Smooth muscle cell (in vitro differentiated cells): Measurements from ENCODE around the gene KDM5B. TPM values are rescaled to one million over a fixed set of nuclear protein-coding genes. Genes with fewer than 3 reads are reported as not detected.

Source experiments
- DNase-seq: peaks from one replicate; lab custom pipeline; 2025; ENCODE audit not compliant: unreplicated experiment; lab: John Stamatoyannopoulos, UW
- H2AFZ ChIP-seq: fragments of 200-600 bp; sonication (generic); 2 replicates; pipeline ENCODE4 v1.6.0; 2016; ENCODE audit warnings: antibody characterized with exemption, low read depth, mild to moderate bottlenecking
- H3F3A ChIP-seq: fragments of 200-600 bp; sonication (generic); 2 replicates; pipeline ENCODE4 v1.6.0; 2017; ENCODE audit warnings: antibody characterized with exemption, low read depth
- H3K27ac ChIP-seq: fragments of 200-600 bp; sonication (generic); 2 replicates; pipeline ENCODE4 v1.5.1; 2016; ENCODE audit warnings: low read depth, mild to moderate bottlenecking
- H3K27me3 ChIP-seq: fragments of 200-600 bp; sonication (generic); 2 replicates; pipeline ENCODE4 v1.6.1; 2016; ENCODE audit warnings: low read depth, mild to moderate bottlenecking
- H3K36me3 ChIP-seq: fragments of 200-600 bp; sonication (generic); 2 replicates; pipeline ENCODE4 v1.5.1; 2016; ENCODE audit warnings: low read depth
- H3K4me1 ChIP-seq: fragments of 200-600 bp; sonication (generic); 2 replicates; pipeline ENCODE4 v1.5.1; 2016; ENCODE audit warnings: low read depth
- H3K4me2 ChIP-seq: fragments of 200-600 bp; sonication (generic); 2 replicates; pipeline ENCODE4 v1.6.0; 2016; ENCODE audit warnings: mild to moderate bottlenecking
- H3K4me3 ChIP-seq: fragments of 200-600 bp; sonication (generic); 2 replicates; pipeline ENCODE4 v1.5.1; 2016; ENCODE audit warnings: mild to moderate bottlenecking
- H3K79me2 ChIP-seq: fragments of 200-600 bp; sonication (generic); 2 replicates; pipeline ENCODE4 v1.6.0; 2016; ENCODE audit warnings: low read depth, mild to moderate bottlenecking
- H3K9ac ChIP-seq: fragments of 200-600 bp; sonication (generic); 2 replicates; pipeline ENCODE4 v1.6.0; 2016; ENCODE audit warnings: low read depth
- H3K9me3 ChIP-seq: fragments of 200-600 bp; sonication (generic); replicated peaks from 2 replicates; pipeline ENCODE4 v1.5.1; 2016; ENCODE audit warnings: low read depth
- H4K20me1 ChIP-seq: fragments of 200-600 bp; sonication (generic); 2 replicates; pipeline ENCODE4 v1.6.0; 2016; ENCODE audit warnings: low read depth
- CTCF ChIP-seq: fragments of 200-600 bp; sonication (generic); IDR thresholded peaks from 2 replicates; pipeline ENCODE4 v1.5.1; 2017; ENCODE audit warnings: borderline replicate concordance, mild to moderate bottlenecking, antibody characterized with exemption; ENCODE audit not compliant: insufficient read depth, poor library complexity, severe bottlenecking
- WGBS: methylation state at CpG from one replicate; pipeline ENCODE4 v1.1.7; 2016; ENCODE audit warnings: low lambda C conversion rate; 5-methylcytosine and 5-hydroxymethylcytosine counted together
- polyA plus RNA-seq: library from polyadenylated mRNA; unstranded; fragments of >200 nt; fragmentation: Nextera tagmentation; extraction: Ambion mirVana; gene quantifications from 2 replicates; pipeline ENCODE4 v1.2.1, GENCODE V29; 2016
- total RNA-seq: library from RNA; depleted of rRNA; stranded (reverse); fragments of >200 nt; gene quantifications from 2 replicates; pipeline ENCODE4 v1.2.3, GENCODE V29; 2014

The KDM5B gene
- total and polyA plus RNA-seq, 2 experiments from 2014 or later, result 94.1 to 178 TPM

- peaks cover 66% of the 10 kb centered on the region for H3K36me3 ChIP-seq
- H3K4me1 ChIP-seq, result no peaks in the 10 kb centered on the region
- H3K4me2 ChIP-seq, result no peak overlapping the region
- no peak overlapping the region for H3K9ac ChIP-seq
- H3K27me3 ChIP-seq, result no peaks in the 10 kb centered on the region
- H3F3A ChIP-seq, result peaks cover 5% of the 10 kb centered on the region
- H3K27ac ChIP-seq, result no peak overlapping the region
- no peaks in the 10 kb centered on the region for H3K9me3 ChIP-seq
- TF ChIP-seq CTCF, result no peak
- DNase-seq, result no peak
- H3K79me2 ChIP-seq, result peaks cover 16% of the 10 kb centered on the region
- no peak overlapping the region for H3K4me3 ChIP-seq
- peaks cover 80% of the 10 kb centered on the region for H4K20me1 ChIP-seq
- no peak overlapping the region for H2AFZ ChIP-seq
- WGBS, result 95% methylated on average over 6 of the region's 6 CpGs
These were observed 65.7 kb downstream of the KDM5B start for GRCh38 chr1:202742496-202742895.

- peaks cover 98% of the 10 kb centered on the region for H4K20me1 ChIP-seq
- TF ChIP-seq CTCF, result no peak
- 98% methylated on average over 10 of the region's 10 CpGs for WGBS
- H3K36me3 ChIP-seq, result peaks cover 62% of the 10 kb centered on the region
- no peak for DNase-seq
- H3K79me2 ChIP-seq, result peaks cover 8% of the 10 kb centered on the region
- H3K9ac ChIP-seq, result no peak overlapping the region
- no peaks in the 10 kb centered on the region for H3K4me1 ChIP-seq
- no peak overlapping the region for H3K4me2 ChIP-seq
- H3K4me3 ChIP-seq, result no peak overlapping the region
- H3K27ac ChIP-seq, result no peak overlapping the region
- no peaks in the 10 kb centered on the region for H3K27me3 ChIP-seq
- peaks cover 17% of the 10 kb centered on the region for H3F3A ChIP-seq
- no peaks in the 10 kb centered on the region for H3K9me3 ChIP-seq
- no peak overlapping the region for H2AFZ ChIP-seq
These were observed 75.0 kb downstream of the KDM5B start for GRCh38 chr1:202733251-202733650.

GRCh38 chr1:202728951-202729350 lies 79.3 kb downstream of the KDM5B start:
- Histone ChIP-seq H3K4me2 (no peak overlapping the region), H3K27me3 (no peaks in the 10 kb centered on the region), H3K36me3 (peaks cover 46% of the 10 kb centered on the region), H3K4me1 (no peaks in the 10 kb centered on the region), H3K4me3 (no peak overlapping the region), H3K79me2 (no peaks in the 10 kb centered on the region), H3K9me3 (no peaks in the 10 kb centered on the region), H3K9ac (no peak overlapping the region), H3F3A (peaks cover 39% of the 10 kb centered on the region), H4K20me1 (peaks cover 94% of the 10 kb centered on the region), H2AFZ (no peak overlapping the region), H3K27ac (no peak overlapping the region)
- TF ChIP-seq CTCF, result no peak
- DNase-seq, result no peak
- 99% methylated on average over 4 of the region's 4 CpGs for WGBS

- Histone ChIP-seq H3K79me2 (no peaks in the 10 kb centered on the region), H3K9ac (no peak overlapping the region), H3K9me3 (no peaks in the 10 kb centered on the region), H4K20me1 (peaks cover 69% of the 10 kb centered on the region), H3K4me1 (no peaks in the 10 kb centered on the region), H2AFZ (no peak overlapping the region), H3K36me3 (peaks cover 29% of the 10 kb centered on the region), H3K27me3 (no peaks in the 10 kb centered on the region), H3K27ac (no peak overlapping the region), H3F3A (peaks cover 35% of the 10 kb centered on the region), H3K4me2 (no peak overlapping the region), H3K4me3 (no peak overlapping the region)
- 97% methylated on average over 3 of the region's 3 CpGs for WGBS
- DNase-seq, result no peak
- TF ChIP-seq CTCF, result no peak
These were observed 82.7 kb downstream of the KDM5B start for GRCh38 chr1:202725526-202725925.
